H7 (cell line): ENCODE results near the gene ATP6V0D1. TPM values are rescaled to one million over a fixed set of nuclear protein-coding genes. Genes with fewer than 3 reads are reported as not detected.
A peak's percentile ranks its signal among the peaks of the same experiment; 100 is the strongest.

ENCODE experiments used
- DNase-seq: peaks from one replicate; pipeline ENCODE4 v3.0.0; 2012
- H3K27me3 ChIP-seq: 2 replicates; pipeline ENCODE4 v1.6.0; 2011; ENCODE audit warnings: mild to moderate bottlenecking, low read length; ENCODE audit not compliant: control insufficient read depth, insufficient read depth
- H3K36me3 ChIP-seq: replicated peaks from 2 replicates; pipeline ENCODE4 v1.5.1; 2011; ENCODE audit warnings: low read length; ENCODE audit not compliant: control insufficient read depth, insufficient read depth
- H3K4me3 ChIP-seq: 2 replicates; pipeline ENCODE4 v1.5.1; 2011; ENCODE audit warnings: low read depth, mild to moderate bottlenecking, control low read depth, low read length, moderate library complexity; ENCODE audit not compliant: insufficient read depth
- total RNA-seq: library from RNA; depleted of rRNA; stranded (reverse); fragments of >200 nt; shearing (Covaris generic); gene quantifications from 2 replicates; pipeline ENCODE4 v1.2.3, GENCODE V29; 2014

Gene ATP6V0D1
- total RNA-seq, 1 experiment from 2014 or later = 76.9 TPM

GRCh38 chr16:67435758-67436164 is 45.2 kb downstream of the ATP6V0D1 start:
- Histone ChIP-seq H3K36me3 (peaks cover 3% of the 10 kb centered on the region), H3K27me3 (peaks cover 4% of the 10 kb centered on the region; the same call in 1 of the 2 replicates), H3K4me3 (no peak overlapping the region)
- peak; percentile 76 for DNase-seq

GRCh38 chr16:67433131-67433719 is 47.7 kb downstream of the ATP6V0D1 start:
- peaks cover 2% of the 10 kb centered on the region for H3K36me3 ChIP-seq
- no peak for DNase-seq
- peaks cover 22% of the 10 kb centered on the region for H3K27me3 ChIP-seq
- H3K4me3 ChIP-seq = no peak overlapping the region

GRCh38 chr16:67432506-67432890 is 48.5 kb downstream of the ATP6V0D1 start:
- Histone ChIP-seq H3K4me3 (peak overlapping the region; percentile 71), H3K36me3 (peaks cover 2% of the 10 kb centered on the region), H3K27me3 (peaks cover 22% of the 10 kb centered on the region)
- peak; percentile 68 for DNase-seq

- H3K4me3 ChIP-seq = peak overlapping the region; percentile 71
- peaks cover 22% of the 10 kb centered on the region for H3K27me3 ChIP-seq
- peak; percentile 89 for DNase-seq
- peaks cover 2% of the 10 kb centered on the region for H3K36me3 ChIP-seq
These were observed 49.0 kb downstream of the ATP6V0D1 start for GRCh38 chr16:67431775-67432505.

- Histone ChIP-seq H3K4me3 (peak within 1 kb of the TSS; percentile 76), H3K36me3 (no peaks in the 10 kb centered on the region; the same call in 1 of the 2 replicates), H3K27me3 (peaks cover 22% of the 10 kb centered on the region)
- DNase-seq = peak; percentile 96
These were observed 49.8 kb downstream of the ATP6V0D1 start, which contains the start of gene HSD11B2 for GRCh38 chr16:67430977-67431774. HSD11B2 (plus strand) TSS chr16:67431121; CDS start chr16:67431249, 128 bp downstream.

GRCh38 chr16:67430504-67430976 is 50.4 kb downstream of the ATP6V0D1 start:
- no peak for DNase-seq
- H3K27me3 ChIP-seq = peaks cover 22% of the 10 kb centered on the region
- peak overlapping the region; percentile 76 for H3K4me3 ChIP-seq
- no peaks in the 10 kb centered on the region; the same call in 1 of the 2 replicates for H3K36me3 ChIP-seq

- Histone ChIP-seq H3K36me3 (no peaks in the 10 kb centered on the region; the same call in 1 of the 2 replicates), H3K27me3 (peaks cover 22% of the 10 kb centered on the region), H3K4me3 (peak overlapping the region; percentile 76)
- no peak for DNase-seq
These were observed 51.0 kb downstream of the ATP6V0D1 start for GRCh38 chr16:67429799-67430503.

GRCh38 chr16:67429053-67429798 is 51.7 kb downstream of the ATP6V0D1 start:
- H3K4me3 ChIP-seq = no peak overlapping the region
- H3K36me3 ChIP-seq = no peaks in the 10 kb centered on the region; the same call in 1 of the 2 replicates
- no peak for DNase-seq
- peaks cover 22% of the 10 kb centered on the region for H3K27me3 ChIP-seq

- Histone ChIP-seq H3K27me3 (peaks cover 22% of the 10 kb centered on the region), H3K4me3 (no peak overlapping the region), H3K36me3 (no peaks in the 10 kb centered on the region; the same call in 1 of the 2 replicates)
- DNase-seq = peak; percentile 93
These were observed 52.7 kb downstream of the ATP6V0D1 start for GRCh38 chr16:67428146-67428731.

- no peak for DNase-seq
- peaks cover 22% of the 10 kb centered on the region for H3K27me3 ChIP-seq
- H3K4me3 ChIP-seq = no peak overlapping the region
- H3K36me3 ChIP-seq = no peaks in the 10 kb centered on the region; the same call in 1 of the 2 replicates
These were observed 54.0 kb downstream of the ATP6V0D1 start for GRCh38 chr16:67426950-67427349.

GRCh38 chr16:67426022-67426421 is 54.9 kb downstream of the ATP6V0D1 start:
- peaks cover 18% of the 10 kb centered on the region for H3K27me3 ChIP-seq

GRCh38 chr16:67425580-67425979 is 55.4 kb downstream of the ATP6V0D1 start:
- Histone ChIP-seq H3K27me3 (peaks cover 17% of the 10 kb centered on the region), H3K4me3 (no peak overlapping the region), H3K36me3 (no peaks in the 10 kb centered on the region; the same call in 1 of the 2 replicates)
- DNase-seq = no peak

More at GRCh38 chr16:67426022-67426421, 54.9 kb downstream of the ATP6V0D1 start:
- DNase-seq = no peak
- no peak overlapping the region for H3K4me3 ChIP-seq
- no peaks in the 10 kb centered on the region; the same call in 1 of the 2 replicates for H3K36me3 ChIP-seq

- peaks cover 12% of the 10 kb centered on the region for H3K27me3 ChIP-seq
- H3K4me3 ChIP-seq = no peak overlapping the region
- DNase-seq = no peak
- no peaks in the 10 kb centered on the region; the same call in 1 of the 2 replicates for H3K36me3 ChIP-seq
These were observed 55.9 kb downstream of the ATP6V0D1 start for GRCh38 chr16:67425061-67425460.
